Testis (tissue), 3 donors: Measurements from ENCODE around the gene DEF6. TPM values are rescaled to one million over a fixed set of nuclear protein-coding genes. Genes with fewer than 3 reads are reported as not detected.
"Not testable (repeated sequence)": the region's sequence is repeated elsewhere in the genome, so short reads cannot be mapped to it uniquely, and the experiment has no call there.

ENCODE experiments used
- DNase-seq: peaks from one replicate; pipeline ENCODE4 v3.0.0-alpha.2; 2019
- H3K27ac ChIP-seq, 2 donors: fragments of 200-600 bp; sonication (generic); one replicate each; pipeline ENCODE4 v1.5.1; 2019
- H3K27me3 ChIP-seq: fragments of 200-600 bp; sonication (generic); one replicate; pipeline ENCODE4 v1.5.1; 2019
- H3K36me3 ChIP-seq: fragments of 200-600 bp; sonication (generic); one replicate; pipeline ENCODE4 v1.5.1; 2017; ENCODE audit warnings: low read depth; ENCODE audit errors: missing control alignments
- H3K4me1 ChIP-seq: fragments of 200-600 bp; sonication (generic); one replicate; pipeline ENCODE4 v1.5.1; 2019
- H3K4me3 ChIP-seq, 2 donors: fragments of 200-600 bp; sonication (generic); one replicate each; pipeline ENCODE4 v1.5.1; 2017 to 2019
- H3K9me3 ChIP-seq: fragments of 200-600 bp; sonication (generic); one replicate; pipeline ENCODE4 v1.5.1; 2017
- POLR2A ChIP-seq: fragments of 450-650 bp; IDR thresholded peaks from one replicate; pipeline ENCODE4 v1.6.1; 2017; ENCODE audit warnings: antibody characterized with exemption, mild to moderate bottlenecking, moderate library complexity
- WGBS, 2 donors: methylation state at CpG; one replicate each; pipeline ENCODE4 v1.1.5; 2018; 5-methylcytosine and 5-hydroxymethylcytosine counted together
- intact Hi-C: fragments of 100-400 bp; cut with DNase I; formaldehyde crosslinking; loops from one replicate; pipeline ENCODE4 v1.15.1; 2023; ENCODE audit warnings: low total_unique reads
- polyA plus RNA-seq: library from polyadenylated mRNA; stranded (reverse); fragments of 350-450 nt; fragmentation: Illumina TruSeq; extraction: RNeasy Lipid Tissue Mini Kit (QIAGEN cat#74804); gene quantifications from one replicate; pipeline ENCODE4 v1.2.3, GENCODE V29; 2014; ENCODE audit warnings: low read depth, low replicate concordance; ENCODE audit not compliant: insufficient read depth
- total RNA-seq, 2 donors: library from RNA; depleted of rRNA; stranded (reverse); fragments of >200 nt; gene quantifications; one replicate each; pipeline ENCODE4 v1.2.3, GENCODE V29; 2016
- TF ChIP-seq, protein P1 (sequence below), 3 experiments: fragments of 450-650 bp in 2 of 3; fragments of 200-600 bp in 1 of 3; sonication (generic) in 1 of 3; IDR thresholded peaks; one replicate each; pipeline ENCODE4 v1.5.1; 2016 to 2019; ENCODE audit warnings: antibody characterized with exemption in 3 of 3, mild to moderate bottlenecking in 2 of 3, moderate library complexity in 1 of 3

The DEF6 gene
- total and polyA plus RNA-seq, 3 donors from 2014 or later: 13.1 to 29.5 (median 20.9) TPM

GRCh38 chr6:35327349-35328027 is 29.9 kb downstream of the DEF6 start:
- Histone ChIP-seq H3K9me3 (no peaks in the 10 kb centered on the region), H3K27ac (no peak overlapping the region), H3K36me3 (no peaks in the 10 kb centered on the region), H3K27me3 (no peaks in the 10 kb centered on the region), H3K4me1 (no peaks in the 10 kb centered on the region), H3K4me3 (no peak overlapping the region)
- peak; percentile 68 for DNase-seq
- 48 to 68% methylated on average over 7 of the region's 7 CpGs for WGBS, 2 donors
- intact Hi-C loops: no loop called here
- TF ChIP-seq, protein P1, sequence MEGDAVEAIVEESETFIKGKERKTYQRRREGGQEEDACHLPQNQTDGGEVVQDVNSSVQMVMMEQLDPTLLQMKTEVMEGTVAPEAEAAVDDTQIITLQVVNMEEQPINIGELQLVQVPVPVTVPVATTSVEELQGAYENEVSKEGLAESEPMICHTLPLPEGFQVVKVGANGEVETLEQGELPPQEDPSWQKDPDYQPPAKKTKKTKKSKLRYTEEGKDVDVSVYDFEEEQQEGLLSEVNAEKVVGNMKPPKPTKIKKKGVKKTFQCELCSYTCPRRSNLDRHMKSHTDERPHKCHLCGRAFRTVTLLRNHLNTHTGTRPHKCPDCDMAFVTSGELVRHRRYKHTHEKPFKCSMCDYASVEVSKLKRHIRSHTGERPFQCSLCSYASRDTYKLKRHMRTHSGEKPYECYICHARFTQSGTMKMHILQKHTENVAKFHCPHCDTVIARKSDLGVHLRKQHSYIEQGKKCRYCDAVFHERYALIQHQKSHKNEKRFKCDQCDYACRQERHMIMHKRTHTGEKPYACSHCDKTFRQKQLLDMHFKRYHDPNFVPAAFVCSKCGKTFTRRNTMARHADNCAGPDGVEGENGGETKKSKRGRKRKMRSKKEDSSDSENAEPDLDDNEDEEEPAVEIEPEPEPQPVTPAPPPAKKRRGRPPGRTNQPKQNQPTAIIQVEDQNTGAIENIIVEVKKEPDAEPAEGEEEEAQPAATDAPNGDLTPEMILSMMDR (IDR thresholded peaks at IDR 0.05): peak in 2 of 3 experiments; percentile 39 to 48
- no peak for TF ChIP-seq POLR2A

- DNase-seq: no peak
- H3K27me3 ChIP-seq: no peaks in the 10 kb centered on the region
- no peak overlapping the region for H3K4me3 ChIP-seq
- no peaks in the 10 kb centered on the region for H3K4me1 ChIP-seq
- intact Hi-C loops: no loop called here
- no peaks in the 10 kb centered on the region for H3K9me3 ChIP-seq
- WGBS, 2 donors: 91 to 94% methylated on average over 1 of the region's 1 CpG
- TF ChIP-seq, protein P1 (IDR thresholded peaks at IDR 0.05): no peak
- no peak for TF ChIP-seq POLR2A
- no peaks in the 10 kb centered on the region for H3K36me3 ChIP-seq
- no peak overlapping the region for H3K27ac ChIP-seq
These were observed 30.6 kb downstream of the DEF6 start for GRCh38 chr6:35328108-35328723.

DNA sequence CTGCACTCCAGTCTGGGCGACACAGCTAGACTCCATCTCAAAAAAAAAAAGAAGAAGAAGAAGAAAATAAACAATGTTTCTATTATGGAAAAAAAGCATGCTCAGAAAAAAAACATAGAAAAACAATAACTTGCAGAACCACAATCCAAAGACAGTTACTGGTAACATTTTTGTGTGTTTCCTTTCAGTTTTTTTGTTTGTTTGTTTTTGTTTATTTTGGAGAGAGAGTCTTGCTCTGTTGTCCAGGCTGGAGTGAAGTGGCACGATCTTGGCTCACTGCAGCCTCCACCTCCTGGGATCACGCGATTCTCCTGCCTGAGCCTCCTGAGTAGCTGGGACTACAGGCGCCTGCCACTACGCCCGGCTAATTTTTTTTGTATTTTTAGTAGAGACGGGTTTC is 31.3 kb downstream of the DEF6 start:
- H3K36me3 ChIP-seq, H3K9me3 ChIP-seq, DNase-seq, intact Hi-C loops, H3K27ac ChIP-seq, H3K27me3 ChIP-seq, H3K4me1 ChIP-seq, H3K4me3 ChIP-seq: not testable (repeated sequence)
- 85 to 94% methylated on average over 8 of the region's 8 CpGs for WGBS, 2 donors

- WGBS, 2 donors: 85 to 86% methylated on average over 9 of the region's 9 CpGs
These were observed 33.0 kb downstream of the DEF6 start for GRCh38 chr6:35330541-35331119.

DNA sequence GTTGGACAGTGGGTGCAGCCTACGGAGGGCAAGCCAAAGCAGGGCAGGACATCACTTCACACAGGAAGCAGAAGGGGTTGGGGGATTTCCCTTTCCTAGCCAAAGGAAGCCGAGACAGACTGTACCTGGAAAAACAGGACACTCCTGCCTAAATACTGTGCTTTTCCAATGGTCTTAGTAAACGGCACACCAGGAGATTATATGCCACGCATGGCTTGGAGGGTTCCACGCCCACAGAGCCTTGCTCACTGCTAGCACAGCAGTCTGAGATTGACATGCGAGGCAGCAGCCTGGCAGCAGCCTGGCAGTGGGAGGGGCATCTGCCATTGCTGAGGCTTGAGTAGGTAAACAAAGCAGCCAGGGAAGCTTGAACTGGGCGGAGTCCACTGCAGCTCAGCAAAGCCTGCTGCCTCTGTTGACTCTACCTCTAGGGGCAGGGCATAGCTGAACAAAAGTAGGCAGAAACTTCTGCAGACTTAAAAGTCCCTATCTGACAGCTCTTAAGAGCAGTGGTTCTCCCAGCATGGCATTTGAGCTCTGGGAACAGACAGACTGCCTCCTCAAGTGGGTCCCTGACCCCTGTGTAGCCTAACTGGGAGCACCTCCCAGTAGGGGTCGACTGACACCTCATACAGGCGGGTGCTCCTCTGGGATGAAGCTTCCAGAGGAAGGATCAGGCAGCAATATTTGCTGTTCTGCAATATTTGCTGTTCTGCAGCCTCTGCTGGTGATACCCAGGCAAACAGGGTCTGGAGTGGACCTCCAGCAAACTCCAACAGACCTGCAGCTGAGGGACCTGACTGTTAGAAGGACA is 34.7 kb downstream of the DEF6 start:
- H3K9me3 ChIP-seq, intact Hi-C loops, H3K27ac ChIP-seq, H3K4me1 ChIP-seq, DNase-seq, H3K36me3 ChIP-seq, H3K27me3 ChIP-seq, H3K4me3 ChIP-seq: not testable (repeated sequence)
- WGBS, 2 donors: 88 to 93% methylated on average over 5 to 9 of the region's 9 CpGs

More at GRCh38 chr6:35330541-35331119, 33.0 kb downstream of the DEF6 start:
- Histone ChIP-seq H3K36me3 (no peaks in the 10 kb centered on the region), H3K9me3 (no peaks in the 10 kb centered on the region), H3K4me3 (no peak overlapping the region), H3K4me1 (no peaks in the 10 kb centered on the region), H3K27ac (no peak overlapping the region), H3K27me3 (no peaks in the 10 kb centered on the region)
- no peak for DNase-seq
- intact Hi-C loops: no loop called here
- TF ChIP-seq POLR2A: no peak
- TF ChIP-seq, protein P1 (IDR thresholded peaks at IDR 0.05): no peak
